GM20431 (cell line): Measurements from ENCODE around the gene CD1B.
"Not testable (repeated sequence)": the region's sequence is repeated elsewhere in the genome, so short reads cannot be mapped to it uniquely, and the experiment has no call there.

Experiments used
- in situ Hi-C: fragments of 300-500 bp; cut with MseI, MboI; formaldehyde crosslinking; loops from one replicate; pipeline ENCODE4 v1.15.0; 2020; ENCODE audit warnings: low sequenced_read_pairs; ENCODE audit not compliant: unreplicated experiment

Gene CD1B

GRCh38 chr1:158331481-158332150, at the start of gene CD1B:
TSS of gene CD1B (minus strand) at chr1:158331531. CDS start at chr1:158331423, 108 bp downstream.
- in situ Hi-C loops, result loop anchor here (25.0 kb wide), 1 partner anchor 119 kb away; no protein-coding TSS in a partner anchor

GRCh38 chr1:158374860-158375259, 43.5 kb upstream of the CD1B start:
- in situ Hi-C loops, result no loop called here

GRCh38 chr1:158374101-158374500, 42.8 kb upstream of the CD1B start:
- in situ Hi-C loops, result not testable (repeated sequence)

- in situ Hi-C loops, result no loop called here
Measured at GRCh38 chr1:158371188-158371953, 40.0 kb upstream of the CD1B start.

- in situ Hi-C loops, result no loop called here
Measured at GRCh38 chr1:158366783-158367182, 35.5 kb upstream of the CD1B start.

GRCh38 chr1:158362941-158363340, 31.6 kb upstream of the CD1B start:
- in situ Hi-C loops, result no loop called here

GRCh38 chr1:158362482-158362881, 31.2 kb upstream of the CD1B start:
- in situ Hi-C loops, result no loop called here

- in situ Hi-C loops, result no loop called here
Measured at GRCh38 chr1:158357441-158357840, 26.1 kb upstream of the CD1B start.

GRCh38 chr1:158356616-158357015, 25.3 kb upstream of the CD1B start:
- in situ Hi-C loops, result no loop called here

- in situ Hi-C loops, result no loop called here
Measured at GRCh38 chr1:158355773-158356285, 24.5 kb upstream of the CD1B start.

- in situ Hi-C loops, result no loop called here
Measured at GRCh38 chr1:158354255-158354654, 22.9 kb upstream of the CD1B start.

GRCh38 chr1:158353303-158354075, 22.2 kb upstream of the CD1B start, which contains the start of gene CD1E:
TSS of gene CD1E (plus strand) at chr1:158353894. CDS start at chr1:158353989, 95 bp downstream.
- in situ Hi-C loops, result no loop called here

- in situ Hi-C loops, result loop anchor here (25.0 kb wide), 1 partner anchor 137 kb away; no protein-coding TSS in a partner anchor
Measured at GRCh38 chr1:158348946-158349345, 17.6 kb upstream of the CD1B start.

- in situ Hi-C loops, result loop anchor here (25.0 kb wide), 1 partner anchor 124 kb away; no protein-coding TSS in a partner anchor
Measured at GRCh38 chr1:158336413-158336812, 5.1 kb upstream of the CD1B start.

GRCh38 chr1:158335213-158335532, 3.8 kb upstream of the CD1B start:
- in situ Hi-C loops, result loop anchor here (25.0 kb wide), 1 partner anchor 123 kb away; no protein-coding TSS in a partner anchor

- in situ Hi-C loops, result loop anchor here (25.0 kb wide), 1 partner anchor 122 kb away; no protein-coding TSS in a partner anchor
Measured at GRCh38 chr1:158334526-158335212, 3.3 kb upstream of the CD1B start.

- in situ Hi-C loops, result loop anchor here (25.0 kb wide), 1 partner anchor 121 kb away; no protein-coding TSS in a partner anchor
Measured at GRCh38 chr1:158333405-158334155, 2.2 kb upstream of the CD1B start.

GRCh38 chr1:158331106-158331425, 265 bp downstream of the CD1B start:
- in situ Hi-C loops, result loop anchor here (25.0 kb wide), 1 partner anchor 119 kb away; no protein-coding TSS in a partner anchor
